ENCODE data around the gene MXD1.

DNA sequence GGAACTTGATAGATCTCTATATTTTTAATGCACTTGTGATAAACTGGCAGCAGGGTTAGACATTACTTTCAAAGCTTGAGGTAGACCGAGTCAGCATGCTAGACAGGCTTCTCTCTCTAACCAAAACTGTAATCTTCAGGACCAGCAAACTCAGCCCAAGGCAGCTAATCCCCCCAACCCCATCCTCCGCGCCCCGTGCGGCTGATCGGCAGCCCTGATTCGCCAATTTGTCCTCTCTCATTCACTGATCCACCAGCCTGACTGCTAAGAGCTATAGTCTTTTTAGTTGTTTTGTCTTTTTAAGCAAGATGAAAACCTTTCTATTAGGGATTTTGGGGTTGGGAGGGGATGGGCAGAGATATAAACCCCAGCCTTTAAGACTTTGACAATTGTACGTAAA, 25.8 kb downstream of the MXD1 start:
- TF ChIP-seq, protein P1, sequence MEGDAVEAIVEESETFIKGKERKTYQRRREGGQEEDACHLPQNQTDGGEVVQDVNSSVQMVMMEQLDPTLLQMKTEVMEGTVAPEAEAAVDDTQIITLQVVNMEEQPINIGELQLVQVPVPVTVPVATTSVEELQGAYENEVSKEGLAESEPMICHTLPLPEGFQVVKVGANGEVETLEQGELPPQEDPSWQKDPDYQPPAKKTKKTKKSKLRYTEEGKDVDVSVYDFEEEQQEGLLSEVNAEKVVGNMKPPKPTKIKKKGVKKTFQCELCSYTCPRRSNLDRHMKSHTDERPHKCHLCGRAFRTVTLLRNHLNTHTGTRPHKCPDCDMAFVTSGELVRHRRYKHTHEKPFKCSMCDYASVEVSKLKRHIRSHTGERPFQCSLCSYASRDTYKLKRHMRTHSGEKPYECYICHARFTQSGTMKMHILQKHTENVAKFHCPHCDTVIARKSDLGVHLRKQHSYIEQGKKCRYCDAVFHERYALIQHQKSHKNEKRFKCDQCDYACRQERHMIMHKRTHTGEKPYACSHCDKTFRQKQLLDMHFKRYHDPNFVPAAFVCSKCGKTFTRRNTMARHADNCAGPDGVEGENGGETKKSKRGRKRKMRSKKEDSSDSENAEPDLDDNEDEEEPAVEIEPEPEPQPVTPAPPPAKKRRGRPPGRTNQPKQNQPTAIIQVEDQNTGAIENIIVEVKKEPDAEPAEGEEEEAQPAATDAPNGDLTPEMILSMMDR (IDR thresholded peaks at IDR 0.05): no peak
- TF ChIP-seq EP300 (IDR thresholded peaks at IDR 0.05): no peak
- no peak for TF ChIP-seq POLR2A (IDR thresholded peaks at IDR 0.05; ENCODE audit: low read depth)
- no peak for TF ChIP-seq POLR2AphosphoS5 (IDR thresholded peaks at IDR 0.05)

Measured in esophagus muscularis mucosa (tissue), 4 donors.